GM12865 (cell line): ENCODE data around the gene CD300H.

Experiments used
- DNase-seq: peaks from one replicate; pipeline ENCODE4 v3.0.0; 2010; ENCODE audit warnings: low read depth
- H3K4me3 ChIP-seq: 2 replicates; pipeline ENCODE4 v1.5.1; 2011; ENCODE audit warnings: mild to moderate bottlenecking, low read depth, low read length, control low read depth
- CTCF ChIP-seq: IDR thresholded peaks from 2 replicates; pipeline ENCODE4 v1.5.1; 2011; ENCODE audit warnings: low read length, control low read depth, low read depth, inconsistent platforms; ENCODE audit not compliant: insufficient read depth; ENCODE audit errors: missing control alignments

CD300H gene

GRCh38 chr17:74545843-74546230 is 21.5 kb downstream of the CD300H start, which contains the start of gene CD300C:
TSS of gene CD300C (minus strand) at chr17:74546115. CDS start at chr17:74545782, 333 bp downstream.
- DNase-seq = peak; percentile 27
- no peak for TF ChIP-seq CTCF

GRCh38 chr17:74544991-74545842 is 22.1 kb downstream of the CD300H start:
- no peak for TF ChIP-seq CTCF
- no peak for DNase-seq
- H3K4me3 ChIP-seq = no peak overlapping the region

More at GRCh38 chr17:74545843-74546230, 21.5 kb downstream of the CD300H start, which contains the start of gene CD300C:
- no peak within 1 kb of the TSS for H3K4me3 ChIP-seq

DNA sequence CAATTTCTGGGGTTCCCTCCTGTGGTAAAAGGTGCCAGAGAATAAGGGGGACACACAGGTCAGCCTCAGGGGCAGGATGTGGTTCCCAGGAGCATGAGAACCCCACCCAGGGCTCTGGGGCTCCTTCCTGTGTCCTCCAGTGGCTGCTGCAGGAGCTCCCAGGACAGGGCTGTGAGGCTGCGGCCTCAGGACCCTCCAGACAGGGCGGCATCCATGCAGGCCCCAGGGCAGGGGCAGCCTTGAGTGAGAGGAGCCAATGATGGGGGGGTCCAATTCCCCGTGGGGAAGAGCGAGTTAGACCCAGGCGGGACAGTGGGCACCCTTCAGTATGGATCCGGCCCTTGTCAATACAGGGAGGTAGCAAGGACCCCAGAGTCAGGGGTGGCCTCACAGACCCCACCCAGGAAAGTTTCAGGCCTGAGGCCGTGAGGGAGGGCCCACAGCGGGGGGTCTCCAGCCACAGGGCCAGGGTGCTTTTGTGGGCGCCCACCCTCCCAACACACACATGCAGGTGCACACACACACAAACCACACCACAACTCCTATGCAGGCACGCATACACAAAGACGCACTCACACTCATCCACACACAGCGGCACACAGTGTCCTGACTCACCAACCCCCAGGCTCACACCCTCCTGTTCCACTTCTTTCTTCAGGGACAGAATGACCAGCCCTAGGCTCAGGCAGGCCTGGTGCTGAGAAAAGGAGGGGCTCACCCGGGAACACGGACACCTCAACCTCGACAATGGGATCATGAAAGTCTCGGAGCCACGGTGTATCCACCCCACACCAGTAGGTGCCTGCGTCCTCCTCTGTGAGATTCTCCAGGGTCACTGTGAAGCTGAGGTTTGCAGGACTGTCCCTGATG is 23.2 kb downstream of the CD300H start:
- DNase-seq = no peak
- TF ChIP-seq CTCF = no peak
- H3K4me3 ChIP-seq = no peak overlapping the region

GRCh38 chr17:74543406-74543805 is 23.9 kb downstream of the CD300H start:
- DNase-seq = no peak
- no peak for TF ChIP-seq CTCF
- no peak overlapping the region for H3K4me3 ChIP-seq

DNA sequence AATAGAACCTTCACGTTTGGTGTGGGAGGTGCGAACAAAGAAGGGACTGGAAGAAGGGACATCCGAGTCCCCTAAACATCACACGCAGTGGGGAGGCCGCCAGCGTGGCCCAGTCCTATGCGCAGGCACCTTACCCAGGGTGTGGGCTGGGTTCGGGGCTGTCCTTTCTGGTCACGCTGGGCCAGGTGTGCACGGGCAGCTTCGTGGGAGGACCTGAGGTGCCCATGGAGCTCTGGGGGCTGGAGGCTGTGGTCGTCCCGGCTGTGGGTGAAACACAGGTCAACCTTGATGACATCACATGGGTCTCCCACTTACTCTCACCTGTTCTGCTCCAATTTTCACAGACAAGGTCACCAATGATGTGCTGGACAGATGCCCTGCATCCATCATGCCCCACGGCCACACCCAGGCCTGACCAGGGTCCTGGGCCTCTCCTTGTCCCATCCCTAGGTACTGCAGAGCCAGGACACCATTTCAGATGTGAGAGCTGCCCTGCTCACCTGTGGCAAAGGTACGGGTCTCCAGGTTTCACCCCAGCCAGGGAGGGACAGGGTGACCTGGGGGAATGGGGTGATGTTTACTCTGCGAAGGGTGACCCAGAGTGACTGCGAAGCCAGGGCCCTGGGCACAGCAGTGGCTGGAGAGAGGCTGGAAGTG is 24.5 kb downstream of the CD300H start:
- TF ChIP-seq CTCF = no peak
- H3K4me3 ChIP-seq = no peak overlapping the region
- DNase-seq = no peak

- no peak overlapping the region for H3K4me3 ChIP-seq
- DNase-seq = no peak
- no peak for TF ChIP-seq CTCF
Observed at GRCh38 chr17:74542166-74542565, 25.1 kb downstream of the CD300H start.
